ENCODE data around the gene EFNA2.

- TF ChIP-seq POLR2A (IDR thresholded peaks at IDR 0.05): no peak
- TF ChIP-seq, protein P1, sequence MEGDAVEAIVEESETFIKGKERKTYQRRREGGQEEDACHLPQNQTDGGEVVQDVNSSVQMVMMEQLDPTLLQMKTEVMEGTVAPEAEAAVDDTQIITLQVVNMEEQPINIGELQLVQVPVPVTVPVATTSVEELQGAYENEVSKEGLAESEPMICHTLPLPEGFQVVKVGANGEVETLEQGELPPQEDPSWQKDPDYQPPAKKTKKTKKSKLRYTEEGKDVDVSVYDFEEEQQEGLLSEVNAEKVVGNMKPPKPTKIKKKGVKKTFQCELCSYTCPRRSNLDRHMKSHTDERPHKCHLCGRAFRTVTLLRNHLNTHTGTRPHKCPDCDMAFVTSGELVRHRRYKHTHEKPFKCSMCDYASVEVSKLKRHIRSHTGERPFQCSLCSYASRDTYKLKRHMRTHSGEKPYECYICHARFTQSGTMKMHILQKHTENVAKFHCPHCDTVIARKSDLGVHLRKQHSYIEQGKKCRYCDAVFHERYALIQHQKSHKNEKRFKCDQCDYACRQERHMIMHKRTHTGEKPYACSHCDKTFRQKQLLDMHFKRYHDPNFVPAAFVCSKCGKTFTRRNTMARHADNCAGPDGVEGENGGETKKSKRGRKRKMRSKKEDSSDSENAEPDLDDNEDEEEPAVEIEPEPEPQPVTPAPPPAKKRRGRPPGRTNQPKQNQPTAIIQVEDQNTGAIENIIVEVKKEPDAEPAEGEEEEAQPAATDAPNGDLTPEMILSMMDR (IDR thresholded peaks at IDR 0.05): no peak
Measured at GRCh38 chr19:1259876-1260748, 25.6 kb upstream of the EFNA2 start.
